DMS114 treated with DMSO at 0.1 percent for 48 hours (cell line): ENCODE results near the gene DHFR2.
A peak's percentile ranks its signal among the peaks of the same experiment; 100 is the strongest.
"Not testable (repeated sequence)": the region's sequence is repeated elsewhere in the genome, so short reads cannot be mapped to it uniquely, and the experiment has no call there.

Source experiments
- DNase-seq: peaks from one replicate; lab custom pipeline; 2025; ENCODE audit not compliant: unreplicated experiment; lab: John Stamatoyannopoulos, UW

The DHFR2 gene

GRCh38 chr3:94062513-94063404, at the start of gene DHFR2, which contains the start of gene NSUN3:
TSS of gene DHFR2 (minus strand) at chr3:94062916. CDS start at chr3:94061511, 1,405 bp downstream.
TSS of gene NSUN3 (plus strand) at chr3:94063061. CDS start at chr3:94063127, 66 bp downstream.
- peak; percentile 90 for DNase-seq

GRCh38 chr3:94110854-94111253, 48.1 kb upstream of the DHFR2 start:
- DNase-seq = no peak

- not testable (repeated sequence) for DNase-seq
These were observed 47.5 kb upstream of the DHFR2 start for GRCh38 chr3:94110232-94110631.

GRCh38 chr3:94106268-94106667, 43.6 kb upstream of the DHFR2 start:
- DNase-seq = no peak

- DNase-seq = peak; percentile 3
These were observed 39.1 kb upstream of the DHFR2 start for GRCh38 chr3:94101860-94102259.

- DNase-seq = no peak
These were observed 36.6 kb upstream of the DHFR2 start for GRCh38 chr3:94099311-94099710.

GRCh38 chr3:94098452-94098851, 35.7 kb upstream of the DHFR2 start:
- no peak for DNase-seq

GRCh38 chr3:94095111-94095510, 32.4 kb upstream of the DHFR2 start:
- DNase-seq = no peak

GRCh38 chr3:94093151-94093550, 30.4 kb upstream of the DHFR2 start:
- DNase-seq = no peak

GRCh38 chr3:94092086-94092485, 29.4 kb upstream of the DHFR2 start:
- DNase-seq = no peak

GRCh38 chr3:94089126-94089525, 26.4 kb upstream of the DHFR2 start:
- no peak for DNase-seq

- no peak for DNase-seq
These were observed 20.5 kb upstream of the DHFR2 start for GRCh38 chr3:94083261-94083660.

GRCh38 chr3:94082391-94082937, 19.7 kb upstream of the DHFR2 start:
- DNase-seq = no peak

- no peak for DNase-seq
These were observed 19.2 kb upstream of the DHFR2 start for GRCh38 chr3:94081884-94082283.

- not testable (repeated sequence) for DNase-seq
These were observed 17.8 kb upstream of the DHFR2 start for GRCh38 chr3:94080552-94080951.

GRCh38 chr3:94076055-94076454, 13.3 kb upstream of the DHFR2 start:
- DNase-seq = no peak

GRCh38 chr3:94071713-94072284, 9.1 kb upstream of the DHFR2 start:
- DNase-seq = no peak

- DNase-seq = no peak
These were observed 7.7 kb upstream of the DHFR2 start for GRCh38 chr3:94070341-94070911.

GRCh38 chr3:94069194-94069813, 6.6 kb upstream of the DHFR2 start:
- DNase-seq = peak; percentile 16

GRCh38 chr3:94066506-94067500, 4.1 kb upstream of the DHFR2 start:
- DNase-seq = no peak
